A549 (cell line): ENCODE results near the gene IFNA1.

Source experiments
- CBX2 ChIP-seq: fragments of 200-600 bp; sonication (generic); IDR thresholded peaks from 2 replicates; pipeline ENCODE4 v1.6.1; 2016; ENCODE audit warnings: low read depth, mild to moderate bottlenecking, borderline replicate concordance
- CBX8 ChIP-seq: fragments of 200-600 bp; sonication (generic); IDR thresholded peaks from 2 replicates; pipeline ENCODE4 v1.6.1; 2016
- CHD4 ChIP-seq: fragments of 200-600 bp; sonication (generic); IDR thresholded peaks from 2 replicates; pipeline ENCODE4 v1.6.1; 2016; ENCODE audit warnings: antibody characterized with exemption, mild to moderate bottlenecking, borderline replicate concordance
- EHF ChIP-seq: fragments of 250-450 bp; sonication (Bioruptor Pico); IDR thresholded peaks from 2 replicates; pipeline ENCODE4 v1.5.0; 2020; ENCODE audit warnings: mild to moderate bottlenecking
- GATA3 ChIP-seq: IDR thresholded peaks from 2 replicates; pipeline ENCODE4 v1.6.1; 2012; ENCODE audit warnings: borderline replicate concordance
- HOXA7 ChIP-seq: fragments of 250-450 bp; sonication (Bioruptor Pico); IDR thresholded peaks from 2 replicates; pipeline ENCODE4 v1.5.0; 2020; ENCODE audit warnings: mild to moderate bottlenecking, moderate library complexity
- KDM5A ChIP-seq: fragments of 200-600 bp; sonication (generic); IDR thresholded peaks from 2 replicates; pipeline ENCODE4 v1.6.1; 2016; ENCODE audit warnings: antibody characterized with exemption, mild to moderate bottlenecking
- NFE2L2 ChIP-seq: fragments of 150-350 bp; conservative IDR thresholded peaks from 2 replicates; pipeline ENCODE4 v1.6.1; 2014; ENCODE audit warnings: low read length
- POLR2A ChIP-seq: IDR thresholded peaks from 2 replicates; pipeline ENCODE4 v1.6.1; 2012; ENCODE audit warnings: mild to moderate bottlenecking, low read length
- RAD21 ChIP-seq, 2 experiments: fragments of >200 bp in 1 of 2; sonication (Bioruptor Twin) in 1 of 2; formaldehyde crosslinking in 1 of 2; IDR thresholded peaks in 1 of 2; conservative IDR thresholded peaks in 1 of 2; 2 replicates in 1 of 2; 3 replicates in 1 of 2; pipeline ENCODE4 v1.6.1; 2012 to 2018; ENCODE audit warnings: inconsistent platforms in 1 of 2
- RFX5 ChIP-seq: fragments of 450-650 bp; IDR thresholded peaks from 2 replicates; pipeline ENCODE4 v1.7.1; 2014; ENCODE audit warnings: antibody characterized with exemption, mild to moderate bottlenecking, moderate library complexity
- TF ChIP-seq, protein P1 (sequence below): fragments of 150-350 bp; IDR thresholded peaks from 2 replicates; pipeline ENCODE4 v1.6.1; 2014; ENCODE audit warnings: low read depth, mild to moderate bottlenecking, low read length
- TF ChIP-seq, protein P2 (sequence below): fragments of >200 bp; sonication (Bioruptor Twin); formaldehyde crosslinking; IDR thresholded peaks from 3 replicates; pipeline ENCODE4 v1.5.1; 2016
- TF ChIP-seq, protein P3 (sequence below): IDR thresholded peaks from 2 replicates; pipeline ENCODE4 v1.6.1; 2012

DNA sequence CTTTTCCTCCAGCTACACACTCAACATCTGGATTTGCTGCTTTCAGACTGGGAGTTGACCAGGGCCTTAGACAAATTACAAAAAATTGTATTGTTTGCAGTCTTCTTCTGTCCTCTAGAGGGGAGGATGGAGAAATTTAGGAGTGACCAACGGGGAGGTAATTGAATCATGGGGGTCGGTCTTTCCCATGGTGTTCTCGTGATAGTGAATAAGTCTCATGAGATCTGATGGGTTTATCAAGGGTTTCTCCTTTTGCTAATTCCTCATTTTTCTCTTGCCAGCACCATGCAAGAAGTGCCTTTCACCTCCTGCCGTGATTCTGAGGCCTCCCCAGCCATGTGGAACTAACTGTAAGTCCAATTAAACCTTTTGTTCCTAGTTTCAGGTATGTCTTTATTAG is 27.1 kb upstream of the IFNA1 start:
- TF ChIP-seq, protein P1, sequence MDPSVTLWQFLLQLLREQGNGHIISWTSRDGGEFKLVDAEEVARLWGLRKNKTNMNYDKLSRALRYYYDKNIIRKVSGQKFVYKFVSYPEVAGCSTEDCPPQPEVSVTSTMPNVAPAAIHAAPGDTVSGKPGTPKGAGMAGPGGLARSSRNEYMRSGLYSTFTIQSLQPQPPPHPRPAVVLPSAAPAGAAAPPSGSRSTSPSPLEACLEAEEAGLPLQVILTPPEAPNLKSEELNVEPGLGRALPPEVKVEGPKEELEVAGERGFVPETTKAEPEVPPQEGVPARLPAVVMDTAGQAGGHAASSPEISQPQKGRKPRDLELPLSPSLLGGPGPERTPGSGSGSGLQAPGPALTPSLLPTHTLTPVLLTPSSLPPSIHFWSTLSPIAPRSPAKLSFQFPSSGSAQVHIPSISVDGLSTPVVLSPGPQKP = no peak
- TF ChIP-seq RAD21 (conservative IDR thresholded peaks at IDR 0.05 in 1 of 2, IDR thresholded peaks at IDR 0.05 in 1 of 2) (no peak), EHF (no peak), CHD4 (no peak), HOXA7 (CRISPR knock-in tag) (no peak), POLR2A (no peak), RFX5 (no peak), KDM5A (no peak), NFE2L2 (no peak), CBX8 (no peak), CBX2 (no peak), GATA3 (no peak)
- TF ChIP-seq, protein P2, sequence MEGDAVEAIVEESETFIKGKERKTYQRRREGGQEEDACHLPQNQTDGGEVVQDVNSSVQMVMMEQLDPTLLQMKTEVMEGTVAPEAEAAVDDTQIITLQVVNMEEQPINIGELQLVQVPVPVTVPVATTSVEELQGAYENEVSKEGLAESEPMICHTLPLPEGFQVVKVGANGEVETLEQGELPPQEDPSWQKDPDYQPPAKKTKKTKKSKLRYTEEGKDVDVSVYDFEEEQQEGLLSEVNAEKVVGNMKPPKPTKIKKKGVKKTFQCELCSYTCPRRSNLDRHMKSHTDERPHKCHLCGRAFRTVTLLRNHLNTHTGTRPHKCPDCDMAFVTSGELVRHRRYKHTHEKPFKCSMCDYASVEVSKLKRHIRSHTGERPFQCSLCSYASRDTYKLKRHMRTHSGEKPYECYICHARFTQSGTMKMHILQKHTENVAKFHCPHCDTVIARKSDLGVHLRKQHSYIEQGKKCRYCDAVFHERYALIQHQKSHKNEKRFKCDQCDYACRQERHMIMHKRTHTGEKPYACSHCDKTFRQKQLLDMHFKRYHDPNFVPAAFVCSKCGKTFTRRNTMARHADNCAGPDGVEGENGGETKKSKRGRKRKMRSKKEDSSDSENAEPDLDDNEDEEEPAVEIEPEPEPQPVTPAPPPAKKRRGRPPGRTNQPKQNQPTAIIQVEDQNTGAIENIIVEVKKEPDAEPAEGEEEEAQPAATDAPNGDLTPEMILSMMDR = no peak
- TF ChIP-seq, protein P3, sequence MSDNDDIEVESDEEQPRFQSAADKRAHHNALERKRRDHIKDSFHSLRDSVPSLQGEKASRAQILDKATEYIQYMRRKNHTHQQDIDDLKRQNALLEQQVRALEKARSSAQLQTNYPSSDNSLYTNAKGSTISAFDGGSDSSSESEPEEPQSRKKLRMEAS = no peak
